HG03442 (cell line): ENCODE data around the gene KCNQ1.

ENCODE experiments used
- ATAC-seq: cut with Tn5 transposase; IDR thresholded peaks from one replicate; pipeline ENCODE4 v1.9.1; 2021; ENCODE audit warnings: mild to moderate bottlenecking, moderate library complexity; ENCODE audit not compliant: unreplicated experiment

Gene KCNQ1

GRCh38 chr11:2706321-2706720 lies 261.5 kb downstream of the KCNQ1 start:
- ATAC-seq = no peak

GRCh38 chr11:2707736-2708135 lies 262.9 kb downstream of the KCNQ1 start:
- no peak for ATAC-seq

GRCh38 chr11:2708151-2708581 lies 263.4 kb downstream of the KCNQ1 start:
- ATAC-seq = no peak

- no peak for ATAC-seq
Measured at GRCh38 chr11:2708757-2709281, 264.0 kb downstream of the KCNQ1 start.

- ATAC-seq = no peak
Measured at GRCh38 chr11:2709429-2709828, 264.6 kb downstream of the KCNQ1 start.

- ATAC-seq = no peak
Measured at GRCh38 chr11:2711161-2711560, 266.4 kb downstream of the KCNQ1 start.

GRCh38 chr11:2713094-2713493 lies 268.3 kb downstream of the KCNQ1 start:
- ATAC-seq = no peak

GRCh38 chr11:2713661-2714462 lies 269.1 kb downstream of the KCNQ1 start:
- no peak for ATAC-seq

GRCh38 chr11:2714463-2714800 lies 269.6 kb downstream of the KCNQ1 start:
- ATAC-seq = no peak

- no peak for ATAC-seq
Measured at GRCh38 chr11:2714871-2715270, 270.1 kb downstream of the KCNQ1 start.

- ATAC-seq = no peak
Measured at GRCh38 chr11:2715716-2716350, 271.0 kb downstream of the KCNQ1 start.

GRCh38 chr11:2716376-2717095 lies 271.7 kb downstream of the KCNQ1 start:
- ATAC-seq = no peak

- no peak for ATAC-seq
Measured at GRCh38 chr11:2717561-2718325, 272.9 kb downstream of the KCNQ1 start.

GRCh38 chr11:2718817-2719438 lies 274.1 kb downstream of the KCNQ1 start:
- ATAC-seq = no peak

GRCh38 chr11:2719831-2720590 lies 275.2 kb downstream of the KCNQ1 start:
- no peak for ATAC-seq

- ATAC-seq = no peak
Measured at GRCh38 chr11:2721210-2721916, 276.6 kb downstream of the KCNQ1 start.

- ATAC-seq = no peak
Measured at GRCh38 chr11:2722955-2723354, 278.1 kb downstream of the KCNQ1 start.

- ATAC-seq = no peak
Measured at GRCh38 chr11:2724104-2724503, 279.3 kb downstream of the KCNQ1 start.
